ENCODE measurements around the gene LARGE1.

DNA sequence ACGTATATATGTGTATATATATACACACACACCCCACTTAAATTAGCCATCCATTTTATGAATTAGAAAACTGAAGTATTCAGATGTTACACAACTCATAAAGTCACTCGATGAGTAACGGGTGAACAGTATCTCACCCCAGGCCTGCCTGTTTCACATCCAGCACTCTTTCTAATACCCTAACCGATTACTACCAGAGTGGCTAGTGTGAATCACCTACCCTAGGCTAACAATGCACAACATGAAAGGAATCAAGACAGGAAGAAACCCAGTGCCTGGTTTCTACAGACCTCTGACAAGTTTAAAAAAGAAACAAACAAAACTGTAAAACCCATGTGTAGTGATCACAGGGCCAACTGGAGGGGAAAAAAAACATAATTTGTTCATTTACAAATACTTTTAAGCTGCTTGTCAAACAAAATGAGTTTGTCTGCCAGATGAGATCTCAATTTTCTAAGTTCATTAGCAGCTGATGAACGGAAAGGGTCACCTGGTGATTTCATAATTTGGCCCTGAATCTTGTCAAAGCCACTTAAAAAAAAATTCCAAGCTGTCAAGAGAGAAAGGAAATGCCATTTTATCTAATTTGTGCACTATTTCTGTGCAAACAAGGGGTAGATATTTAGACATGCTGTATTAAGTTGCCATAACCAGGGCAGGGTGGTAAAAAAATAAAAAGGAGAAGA lies 134.8 kb downstream of the LARGE1 start:
- TF ChIP-seq CTCF (IDR thresholded peaks at IDR 0.05; ENCODE audit: insufficient read depth, low read length) (no peak), POLR2AphosphoS5 (IDR thresholded peaks at IDR 0.05; ENCODE audit: low read depth) (no peak)
